H9 (cell line): ENCODE results near the gene APOA4. TPM values are rescaled to one million over a fixed set of nuclear protein-coding genes. Genes with fewer than 3 reads are reported as not detected.

Source experiments
- DNase-seq: peaks from one replicate; pipeline ENCODE4 v3.0.0-alpha.2; 2017
- H2AFZ ChIP-seq: one replicate; pipeline ENCODE4 v1.6.1; 2013; ENCODE audit warnings: mild to moderate bottlenecking, low read length, control low read depth, moderate library complexity
- H2AK5ac ChIP-seq: 2 replicates; pipeline ENCODE4 v1.6.1; 2013; ENCODE audit warnings: low read length, control low read depth, mixed read lengths; ENCODE audit not compliant: insufficient read length
- H2BK120ac ChIP-seq: one replicate; pipeline ENCODE4 v1.6.1; 2013; ENCODE audit warnings: low read depth, mild to moderate bottlenecking, low read length, control low read depth, inconsistent platforms; ENCODE audit not compliant: poor library complexity, severe bottlenecking
- H2BK12ac ChIP-seq: 2 replicates; pipeline ENCODE4 v1.6.1; 2013; ENCODE audit warnings: low read length, control low read depth, mixed read lengths, low read depth; ENCODE audit not compliant: insufficient read length
- H2BK15ac ChIP-seq: 2 replicates; pipeline ENCODE4 v1.6.1; 2013; ENCODE audit warnings: low read depth, low read length, control low read depth
- H2BK20ac ChIP-seq: one replicate; pipeline ENCODE4 v1.6.1; 2013; ENCODE audit warnings: low read depth, mild to moderate bottlenecking, low read length, control low read depth, inconsistent platforms; ENCODE audit not compliant: poor library complexity, severe bottlenecking
- H2BK5ac ChIP-seq: 2 replicates; pipeline ENCODE4 v1.6.1; 2013; ENCODE audit warnings: low read length, control low read depth, mixed read lengths; ENCODE audit not compliant: insufficient read length
- H3K14ac ChIP-seq: 2 replicates; pipeline ENCODE4 v1.6.1; 2013; ENCODE audit warnings: low read length, control low read depth; ENCODE audit not compliant: insufficient read depth
- H3K18ac ChIP-seq: 2 replicates; pipeline ENCODE4 v1.6.1; 2013; ENCODE audit warnings: low read depth, mild to moderate bottlenecking, mixed read lengths, low read length, control low read depth; ENCODE audit not compliant: insufficient read length
- H3K23ac ChIP-seq: 2 replicates; pipeline ENCODE4 v1.6.1; 2013; ENCODE audit warnings: low read length, control low read depth, mixed read lengths, low read depth; ENCODE audit not compliant: insufficient read length
- H3K23me2 ChIP-seq: 2 replicates; pipeline ENCODE4 v1.6.1; 2013; ENCODE audit warnings: low read depth, mild to moderate bottlenecking, mixed read lengths, low read length, control low read depth; ENCODE audit not compliant: insufficient read length, poor library complexity, severe bottlenecking
- H3K27ac ChIP-seq: 2 replicates; pipeline ENCODE4 v1.5.1; 2013; ENCODE audit warnings: low read length, control low read depth, mixed read lengths, low read depth; ENCODE audit not compliant: insufficient read length
- H3K27me3 ChIP-seq: 2 replicates; pipeline ENCODE4 v1.6.1; 2013; ENCODE audit warnings: low read length, control low read depth, inconsistent platforms; ENCODE audit not compliant: insufficient read depth
- H3K4ac ChIP-seq: 2 replicates; pipeline ENCODE4 v1.6.1; 2013; ENCODE audit warnings: low read depth, mild to moderate bottlenecking, control low read depth, inconsistent platforms, low read length, moderate library complexity
- H3K4me1 ChIP-seq: 2 replicates; pipeline ENCODE4 v1.6.1; 2013; ENCODE audit warnings: low read length, control low read depth, inconsistent platforms; ENCODE audit not compliant: insufficient read depth
- H3K4me2 ChIP-seq: 2 replicates; pipeline ENCODE4 v1.6.1; 2013; ENCODE audit warnings: low read length, control low read depth, mixed read lengths; ENCODE audit not compliant: insufficient read length, insufficient read depth
- H3K56ac ChIP-seq: 2 replicates; pipeline ENCODE4 v1.6.1; 2013; ENCODE audit warnings: low read depth, mild to moderate bottlenecking, mixed read lengths, low read length, control low read depth; ENCODE audit not compliant: insufficient read length
- H3K79me1 ChIP-seq: 2 replicates; pipeline ENCODE4 v1.6.1; 2013; ENCODE audit warnings: low read depth, mild to moderate bottlenecking, moderate library complexity, low read length, control low read depth, inconsistent platforms; ENCODE audit not compliant: insufficient read depth, poor library complexity, severe bottlenecking
- H3K79me2 ChIP-seq: 2 replicates; pipeline ENCODE4 v1.6.1; 2013; ENCODE audit warnings: low read length, control low read depth, inconsistent platforms; ENCODE audit not compliant: insufficient read depth
- H3K9ac ChIP-seq: 2 replicates; pipeline ENCODE4 v1.6.1; 2013; ENCODE audit warnings: low read length, control low read depth, mixed read lengths; ENCODE audit not compliant: insufficient read length; ENCODE audit errors: extremely low read depth
- H3K9me3 ChIP-seq: one replicate; pipeline ENCODE4 v1.6.1; 2013; ENCODE audit warnings: low read depth, low read length, inconsistent platforms; ENCODE audit not compliant: control insufficient read depth
- H3T11ph ChIP-seq: one replicate; pipeline ENCODE4 v1.6.1; 2013; ENCODE audit warnings: mild to moderate bottlenecking, low read length, control low read depth, inconsistent platforms
- H4K20me1 ChIP-seq: one replicate; pipeline ENCODE4 v1.6.1; 2013; ENCODE audit not compliant: control insufficient read depth, insufficient read length, insufficient read depth
- H4K5ac ChIP-seq: 2 replicates; pipeline ENCODE4 v1.6.1; 2013; ENCODE audit warnings: low read depth, mild to moderate bottlenecking, mixed read lengths, low read length, control low read depth; ENCODE audit not compliant: insufficient read length
- H4K8ac ChIP-seq: replicated peaks from 2 replicates; pipeline ENCODE4 v1.6.1; 2013; ENCODE audit warnings: low read length, control low read depth, mixed read lengths, low read depth; ENCODE audit not compliant: insufficient read length
- H4K91ac ChIP-seq: 2 replicates; pipeline ENCODE4 v1.6.1; 2013; ENCODE audit warnings: low read depth, mild to moderate bottlenecking, moderate library complexity, mixed read lengths, low read length, control low read depth; ENCODE audit not compliant: insufficient read length
- H3K27ac Mint-ChIP-seq, 3 experiments: 2 replicates in 2 of 3; 3 replicates in 1 of 3; pipeline ENCODE4 v1.8.0; 2020 to 2021; ENCODE audit warnings: mixed read lengths in 3 of 3, mild to moderate bottlenecking in 1 of 3, moderate library complexity in 1 of 3
- H3K27me3 Mint-ChIP-seq: 2 replicates; pipeline ENCODE4 v1.8.0; 2021; ENCODE audit warnings: low read depth, mild to moderate bottlenecking, moderate library complexity, mixed read lengths
- H3K36me3 Mint-ChIP-seq, 3 experiments: 2 replicates in 2 of 3; 3 replicates in 1 of 3; pipeline ENCODE4 v1.8.0; 2020 to 2021; ENCODE audit warnings: low read depth in 3 of 3, mixed read lengths in 3 of 3; ENCODE audit not compliant: insufficient read depth in 1 of 3
- H3K4me1 Mint-ChIP-seq, 2 experiments: 2 replicates each; pipeline ENCODE4 v1.8.0; 2020; ENCODE audit warnings: mixed read lengths in 2 of 2
- H3K4me3 Mint-ChIP-seq, 2 experiments: 2 replicates in 1 of 2; 3 replicates in 1 of 2; pipeline ENCODE4 v1.8.0; 2020 to 2021; ENCODE audit warnings: mild to moderate bottlenecking in 2 of 2, mixed read lengths in 2 of 2, moderate library complexity in 1 of 2
- H3K9me3 Mint-ChIP-seq, 2 experiments: 2 replicates in 1 of 2; 3 replicates in 1 of 2; pipeline ENCODE4 v1.8.0; 2020; ENCODE audit warnings: mild to moderate bottlenecking in 2 of 2, mixed read lengths in 2 of 2, moderate library complexity in 1 of 2
- WGBS: extraction: QIAGEN DNeasy Blood & Tissue Kit; methylation state at CpG from one replicate; pipeline ENCODE4 v1.1.7; 2013; ENCODE audit warnings: missing lambda C conversion rate, low lambda C conversion rate, mixed read lengths; ENCODE audit not compliant: insufficient read length; ENCODE audit errors: extremely low coverage; 5-methylcytosine and 5-hydroxymethylcytosine counted together
- total RNA-seq: library from RNA; stranded (reverse); gene quantifications from 2 replicates; pipeline ENCODE4 v1.2.1, GENCODE V29; 2021
- TF ChIP-seq, protein P1 (sequence below): fragments of 200-600 bp; sonication (generic); conservative IDR thresholded peaks from 3 replicates; pipeline ENCODE4 v1.8.0; 2021; ENCODE audit warnings: antibody characterized with exemption, mild to moderate bottlenecking

Gene APOA4
- total RNA-seq, 1 experiment from 2014 or later: not detected

DNA sequence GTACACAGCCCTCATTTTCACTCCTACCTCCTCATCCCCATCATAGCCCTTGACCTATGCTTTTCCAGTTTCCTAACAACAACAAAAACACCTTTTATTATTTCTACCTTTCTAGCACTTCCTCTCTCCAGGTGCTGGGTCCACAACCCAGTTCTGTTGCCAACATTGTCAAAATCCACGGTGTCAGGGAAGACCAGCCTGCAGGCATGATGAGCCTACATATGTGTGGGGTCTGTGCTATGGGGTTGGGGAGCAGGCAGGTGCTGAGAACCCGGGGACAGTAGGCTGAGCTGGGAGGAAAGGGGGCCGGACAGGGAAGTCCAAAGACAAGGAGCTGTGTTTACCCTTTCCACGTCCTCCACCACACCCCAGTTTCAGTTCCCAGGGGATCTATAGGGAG, 34.6 kb downstream of the APOA4 start:
- H3K4me3 Mint-ChIP-seq: peak overlapping the region; percentile 88 to 91
- Histone ChIP-seq H3K4ac (no peak overlapping the region), H2AFZ (no peak overlapping the region), H3K27ac (no peak overlapping the region), H2BK5ac (no peak overlapping the region), H3K56ac (no peak overlapping the region), H2BK120ac (no peak overlapping the region), H2AK5ac (no peak overlapping the region), H4K91ac (no peak overlapping the region), H3K4me2 (peak overlapping the region; percentile 88), H3K4me1 (no peaks in the 10 kb centered on the region; the same call in 1 of the 2 replicates), H2BK15ac (no peak overlapping the region), H4K8ac (no peak overlapping the region), H3K9me3 (no peaks in the 10 kb centered on the region), H4K5ac (no peak overlapping the region), H3K23ac (no peak overlapping the region), H4K20me1 (no peaks in the 10 kb centered on the region), H3K23me2 (peaks cover 13% of the 10 kb centered on the region), H3K79me1 (peaks cover 5% of the 10 kb centered on the region), H3K79me2 (peaks cover 2% of the 10 kb centered on the region; the same call in 1 of the 2 replicates), H3K18ac (no peak overlapping the region), H3K9ac (peak overlapping the region; percentile 36), H2BK20ac (no peak overlapping the region), H3K27me3 (no peaks in the 10 kb centered on the region; the same call in 1 of the 2 replicates), H2BK12ac (no peak overlapping the region), H3K14ac (peak overlapping the region; percentile 74; the same call in 1 of the 2 replicates), H3T11ph (no peak overlapping the region)
- no peak for DNase-seq
- TF ChIP-seq, protein P1, sequence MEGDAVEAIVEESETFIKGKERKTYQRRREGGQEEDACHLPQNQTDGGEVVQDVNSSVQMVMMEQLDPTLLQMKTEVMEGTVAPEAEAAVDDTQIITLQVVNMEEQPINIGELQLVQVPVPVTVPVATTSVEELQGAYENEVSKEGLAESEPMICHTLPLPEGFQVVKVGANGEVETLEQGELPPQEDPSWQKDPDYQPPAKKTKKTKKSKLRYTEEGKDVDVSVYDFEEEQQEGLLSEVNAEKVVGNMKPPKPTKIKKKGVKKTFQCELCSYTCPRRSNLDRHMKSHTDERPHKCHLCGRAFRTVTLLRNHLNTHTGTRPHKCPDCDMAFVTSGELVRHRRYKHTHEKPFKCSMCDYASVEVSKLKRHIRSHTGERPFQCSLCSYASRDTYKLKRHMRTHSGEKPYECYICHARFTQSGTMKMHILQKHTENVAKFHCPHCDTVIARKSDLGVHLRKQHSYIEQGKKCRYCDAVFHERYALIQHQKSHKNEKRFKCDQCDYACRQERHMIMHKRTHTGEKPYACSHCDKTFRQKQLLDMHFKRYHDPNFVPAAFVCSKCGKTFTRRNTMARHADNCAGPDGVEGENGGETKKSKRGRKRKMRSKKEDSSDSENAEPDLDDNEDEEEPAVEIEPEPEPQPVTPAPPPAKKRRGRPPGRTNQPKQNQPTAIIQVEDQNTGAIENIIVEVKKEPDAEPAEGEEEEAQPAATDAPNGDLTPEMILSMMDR: no peak
- H3K9me3 Mint-ChIP-seq: no peaks in the 10 kb centered on the region
- H3K27ac Mint-ChIP-seq: peak overlapping the region in 2 of 3 experiments; percentile 29 to 85; a peak in 2 of 7 replicates
- H3K36me3 Mint-ChIP-seq: peaks cover 21 to 37% (median 35%) of the 10 kb centered on the region in 3 experiments
- H3K27me3 Mint-ChIP-seq: peaks cover 22% of the 10 kb centered on the region
- peaks cover 21 to 30% of the 10 kb centered on the region in 2 experiments for H3K4me1 Mint-ChIP-seq
- WGBS: no CpG with 5 or more reads among the region's 4 CpGs
